GM18520 (cell line): ENCODE measurements around the gene BROX.

ENCODE experiments used
- ATAC-seq: cut with Tn5 transposase; IDR thresholded peaks from one replicate; pipeline ENCODE4 v1.9.1; 2021; ENCODE audit not compliant: unreplicated experiment

The BROX gene

DNA sequence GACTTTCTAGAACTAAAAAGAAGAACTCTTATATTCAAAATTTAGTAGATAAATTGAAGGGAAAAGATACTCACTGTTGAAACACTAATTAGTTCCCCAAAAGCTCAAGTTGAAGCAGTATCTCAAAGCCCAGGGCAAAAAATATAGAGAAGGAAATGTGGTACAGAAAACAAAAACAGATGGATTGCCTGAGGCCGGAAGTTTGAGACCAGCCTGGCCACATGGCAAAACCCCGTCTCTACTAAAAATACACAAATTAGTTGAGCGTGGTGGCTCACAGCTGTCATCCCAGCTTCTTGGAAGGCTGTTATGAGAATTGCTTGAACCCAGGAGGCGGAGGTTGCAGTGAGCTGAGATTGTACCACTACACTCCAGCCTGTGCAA is 60.6 kb downstream of the BROX start:
- ATAC-seq = no peak

DNA sequence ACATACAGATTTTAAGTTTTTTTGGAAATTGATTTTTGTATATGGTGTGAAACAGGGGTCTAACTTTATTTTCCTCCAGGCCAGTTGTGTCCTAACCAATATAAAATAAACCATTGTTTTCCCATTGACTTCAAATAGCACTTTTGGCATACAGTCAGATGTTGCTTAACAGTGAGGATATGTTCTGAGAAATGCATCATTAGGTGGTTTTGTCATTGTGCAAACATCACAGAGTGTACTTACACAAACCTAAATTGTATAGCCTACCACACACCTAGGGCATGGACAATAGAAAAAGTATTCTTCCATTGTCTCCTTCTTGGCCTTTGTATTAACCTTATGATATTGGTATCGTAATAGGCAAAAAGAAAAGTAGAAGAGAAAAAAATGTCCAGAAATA is 65.1 kb downstream of the BROX start:
- no peak for ATAC-seq

DNA sequence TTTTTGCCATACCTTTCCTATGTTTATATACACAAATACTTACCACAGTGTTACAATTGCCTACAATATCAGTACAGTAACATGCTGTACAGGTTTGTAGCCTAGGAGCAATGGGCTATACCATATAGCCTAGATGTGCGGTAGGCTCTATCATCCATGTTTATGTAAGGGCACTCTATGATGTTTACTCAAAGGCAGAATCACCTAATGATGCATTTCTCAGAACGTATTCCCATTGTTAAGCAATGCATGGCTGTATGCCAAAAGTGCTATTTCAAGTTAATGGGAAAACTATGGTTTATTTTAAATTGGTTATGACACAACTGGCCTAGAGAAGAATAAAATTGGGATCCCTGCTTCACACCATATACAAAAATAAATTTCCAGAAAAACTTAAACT is 65.6 kb downstream of the BROX start:
- ATAC-seq = no peak

DNA sequence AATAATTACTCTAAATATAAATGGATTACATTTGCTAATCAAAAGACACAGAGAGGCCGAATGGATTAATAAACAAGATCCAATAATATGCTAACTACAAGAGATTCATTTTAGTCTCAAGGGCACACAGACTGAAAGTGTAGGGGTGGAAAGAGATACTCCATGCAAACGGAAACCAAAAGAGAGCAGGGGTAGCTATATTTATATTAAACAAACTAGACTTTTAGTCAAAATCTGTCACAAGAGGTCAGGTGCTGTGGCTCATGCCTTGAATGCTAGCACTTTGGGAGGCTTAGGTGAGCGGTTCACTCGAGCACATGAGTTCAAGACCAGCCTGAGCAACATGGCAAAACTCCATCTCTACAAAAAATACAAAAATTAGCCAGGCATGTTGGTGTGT is 68.9 kb downstream of the BROX start:
- no peak for ATAC-seq

DNA sequence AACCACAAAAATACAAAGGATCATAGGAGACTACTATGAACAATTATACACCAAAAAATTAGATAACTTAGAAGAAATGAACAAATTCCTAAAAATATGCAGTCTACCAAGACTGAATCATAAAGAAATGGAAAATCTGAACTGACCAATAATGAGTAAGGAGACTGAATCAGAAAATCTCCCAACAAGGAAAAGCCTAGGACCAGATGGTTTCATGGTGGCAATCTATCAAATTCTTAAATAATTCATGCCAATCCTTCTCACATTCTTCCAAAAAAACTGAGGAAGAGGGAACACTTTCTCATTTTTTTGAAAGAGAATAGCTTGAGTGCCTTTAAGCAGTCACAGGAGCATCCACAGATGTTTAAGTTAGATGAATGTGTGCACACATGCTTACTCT is 70.7 kb downstream of the BROX start:
- ATAC-seq = no peak

DNA sequence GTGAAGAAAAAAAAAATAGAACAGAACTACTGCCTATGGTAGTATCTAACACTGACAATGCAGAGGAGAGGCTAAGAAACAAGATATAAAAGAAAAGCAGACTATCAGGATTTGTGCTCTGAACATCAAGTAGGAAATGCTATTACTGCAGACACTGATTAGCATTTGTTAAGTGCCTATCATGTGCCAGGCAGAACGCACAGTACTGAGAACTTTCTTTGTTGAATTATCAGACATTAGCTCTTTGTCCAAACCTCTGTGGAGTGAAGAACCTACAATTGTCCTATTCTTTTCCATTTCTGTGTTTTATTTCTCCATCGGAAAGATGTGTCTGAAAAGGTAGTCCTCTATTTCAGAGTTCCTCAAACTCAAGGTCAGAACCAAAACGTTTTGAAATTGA is 72.0 kb downstream of the BROX start:
- ATAC-seq = no peak
